ENCODE data around the gene GUCY1B1.
"Not testable (repeated sequence)": the region's sequence is repeated elsewhere in the genome, so short reads cannot be mapped to it uniquely, and the experiment has no call there.

Gene GUCY1B1

DNA sequence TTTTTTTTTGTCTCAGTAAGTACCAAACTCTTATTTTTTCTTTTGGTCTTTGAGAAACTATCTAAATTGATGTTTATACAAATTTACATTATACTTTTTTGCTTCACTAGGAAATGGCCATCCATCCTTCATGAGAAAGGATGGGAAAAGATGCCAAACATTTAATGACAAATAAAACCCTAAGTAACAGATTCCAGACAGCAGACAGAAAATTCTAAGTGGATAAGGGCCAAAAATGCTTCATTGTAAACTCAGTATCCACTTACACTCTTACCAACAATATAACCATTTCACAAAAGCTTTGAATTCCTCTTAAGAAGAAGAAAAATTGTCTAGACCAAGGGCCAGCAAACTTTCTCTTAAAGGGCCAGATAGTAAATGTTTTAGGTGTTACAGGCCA is 3.5 kb downstream of the GUCY1B1 start:
- no peak for DNase-seq

DNA sequence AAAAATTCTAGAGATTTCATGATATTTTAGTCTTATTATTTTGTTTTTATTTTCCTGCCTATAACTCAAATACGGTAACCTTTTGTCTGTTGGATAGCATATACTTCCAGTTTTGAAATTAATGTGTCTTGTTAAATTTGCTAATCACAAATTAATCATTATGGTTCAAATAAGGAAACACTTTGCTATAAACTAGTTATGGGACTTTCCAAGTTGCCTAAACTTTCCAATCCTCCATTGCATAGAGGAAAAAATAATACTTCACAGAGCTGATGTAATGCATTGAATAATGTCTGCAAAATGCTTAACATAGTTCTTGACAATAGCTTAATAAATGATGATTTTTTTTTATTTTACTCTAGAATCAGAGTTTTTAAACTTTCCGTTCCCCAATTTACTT is 4.7 kb downstream of the GUCY1B1 start:
- DNase-seq, result no peak

DNA sequence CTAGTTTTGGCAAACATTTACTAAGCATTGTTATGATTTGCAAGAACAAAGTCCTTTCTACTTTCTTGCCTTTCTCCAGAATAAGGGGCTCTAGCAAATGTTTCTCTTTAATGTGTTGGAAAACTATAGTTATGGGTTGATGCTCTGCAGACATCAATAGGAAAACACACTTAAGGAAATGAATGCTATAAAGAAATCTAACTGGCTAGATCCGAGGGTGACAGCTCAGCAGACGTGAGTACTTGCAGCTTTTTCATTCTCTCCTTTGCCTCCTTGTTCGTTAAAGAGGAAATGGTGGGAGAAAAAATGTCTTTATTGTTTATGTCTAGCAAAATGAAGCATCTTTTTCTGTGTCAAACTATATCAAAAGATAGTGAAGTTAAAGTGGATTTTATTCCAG is 6.3 kb downstream of the GUCY1B1 start:
- no peak for DNase-seq

DNA sequence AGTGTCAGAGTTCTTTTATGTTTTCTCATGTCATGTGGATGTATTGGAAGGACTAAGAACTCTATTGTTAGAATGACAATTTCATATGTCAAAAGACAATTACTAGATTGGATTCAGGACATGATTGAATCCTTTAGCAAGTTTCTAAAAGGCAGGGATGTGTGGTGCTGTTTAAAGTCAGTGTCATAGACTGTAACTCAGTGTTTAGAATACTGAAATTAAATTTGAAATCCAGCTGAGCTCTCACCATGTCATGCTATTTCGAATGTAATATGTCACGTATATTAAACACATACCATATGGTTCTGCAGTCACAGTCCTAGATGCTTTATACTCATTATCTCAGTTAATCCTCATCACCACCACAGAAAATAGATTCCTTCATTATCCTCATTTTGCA is 7.8 kb downstream of the GUCY1B1 start:
- no peak for DNase-seq

DNA sequence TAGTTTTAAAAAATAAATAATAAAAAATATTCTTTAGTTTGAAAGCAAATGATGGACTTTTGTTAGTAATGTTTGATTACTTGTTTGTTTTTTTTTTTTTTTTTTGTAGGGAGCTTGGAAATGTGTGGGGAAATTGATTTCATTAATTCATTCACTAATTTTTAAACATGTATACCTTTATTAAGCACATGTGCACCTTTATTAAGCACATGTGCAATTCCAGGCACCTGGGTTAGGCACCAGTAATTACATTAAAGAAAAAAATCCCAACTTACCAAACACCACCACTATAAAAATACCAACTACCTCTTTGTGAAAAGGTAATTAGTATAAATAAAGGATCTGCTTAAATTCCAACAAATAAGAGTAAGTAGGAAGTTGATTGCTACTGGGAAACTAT is 9.5 kb downstream of the GUCY1B1 start:
- DNase-seq, result no peak

DNA sequence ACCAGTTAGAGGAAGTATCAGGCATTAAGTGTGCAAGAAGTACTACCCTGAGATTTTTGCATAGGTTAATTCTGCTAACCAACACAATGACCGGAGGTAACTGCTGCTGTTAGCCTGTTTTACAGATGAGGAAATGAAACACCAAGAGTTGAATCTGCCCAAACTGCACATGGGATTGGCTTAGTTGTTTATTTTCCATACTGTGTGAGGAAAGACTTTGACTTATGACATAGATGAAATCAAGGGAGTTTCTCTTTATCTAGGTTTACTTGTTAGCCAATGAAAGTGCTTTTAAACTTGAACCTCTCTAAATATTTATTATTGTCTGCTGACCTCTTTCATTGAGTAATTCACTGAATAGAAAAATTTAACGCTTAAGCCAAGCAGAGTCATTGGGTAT is 10.3 kb downstream of the GUCY1B1 start:
- DNase-seq, result no peak

DNA sequence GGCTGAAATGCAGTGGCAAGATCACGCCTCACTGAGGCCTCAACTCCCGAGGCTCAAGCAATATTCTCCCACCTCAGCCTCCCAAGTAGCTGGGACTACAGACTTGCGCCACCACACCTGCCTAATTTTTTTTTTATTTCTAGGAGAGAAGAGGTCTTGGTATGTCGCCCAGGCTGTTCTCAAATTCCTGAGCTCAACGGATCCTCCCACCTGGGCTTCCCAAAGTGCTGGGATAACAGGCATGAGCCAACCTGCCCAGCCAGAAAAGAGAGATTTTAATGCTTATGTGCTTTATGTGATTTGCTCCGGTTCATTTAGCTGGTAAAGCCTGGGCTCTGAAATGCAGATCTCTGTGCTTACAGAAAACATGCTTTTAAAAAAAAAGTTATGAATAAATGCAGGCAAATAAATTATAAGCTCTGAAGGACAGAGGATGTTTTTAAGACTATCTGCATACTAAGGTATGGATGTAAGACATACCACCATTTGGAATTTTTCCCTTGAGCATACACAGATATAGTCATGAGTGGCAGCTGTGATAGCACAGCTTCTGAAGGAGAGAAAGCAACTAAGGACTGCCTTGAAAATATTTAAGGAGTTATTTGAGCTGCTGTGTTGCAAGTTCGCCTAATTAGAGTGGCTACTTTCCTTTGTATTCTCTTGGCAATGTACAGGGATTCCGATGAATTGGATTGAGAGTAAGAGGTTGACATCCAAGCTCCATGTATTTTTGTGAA is 13.8 kb downstream of the GUCY1B1 start:
- no peak for DNase-seq

DNA sequence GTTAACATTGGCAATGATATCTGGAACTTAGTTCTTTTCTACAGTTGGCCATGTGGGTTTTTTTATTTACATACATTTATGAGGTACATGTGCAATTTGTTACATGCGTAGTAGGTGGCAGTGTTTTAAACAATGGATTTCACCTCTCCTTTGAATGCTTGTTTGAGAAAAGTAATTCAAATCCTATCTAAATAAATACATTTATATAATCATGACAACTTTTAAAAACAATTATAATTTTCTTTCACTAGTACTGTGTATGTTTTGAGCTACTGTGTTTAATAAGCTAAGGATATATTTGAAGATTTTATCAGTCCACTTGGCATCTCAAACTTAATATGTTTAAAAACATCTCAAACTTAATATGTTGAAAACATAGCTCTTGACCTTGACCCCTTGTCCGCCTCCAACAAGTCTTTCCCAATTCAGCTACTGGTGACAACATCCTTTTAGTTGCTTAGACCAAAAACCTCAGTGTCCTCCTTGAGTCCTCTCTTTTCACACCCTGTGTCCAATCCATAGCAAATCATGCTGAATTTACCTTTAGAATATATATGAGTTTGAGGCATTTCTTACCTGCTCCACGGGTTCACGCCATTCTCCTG is 14.5 kb downstream of the GUCY1B1 start:
- DNase-seq, result no peak

DNA sequence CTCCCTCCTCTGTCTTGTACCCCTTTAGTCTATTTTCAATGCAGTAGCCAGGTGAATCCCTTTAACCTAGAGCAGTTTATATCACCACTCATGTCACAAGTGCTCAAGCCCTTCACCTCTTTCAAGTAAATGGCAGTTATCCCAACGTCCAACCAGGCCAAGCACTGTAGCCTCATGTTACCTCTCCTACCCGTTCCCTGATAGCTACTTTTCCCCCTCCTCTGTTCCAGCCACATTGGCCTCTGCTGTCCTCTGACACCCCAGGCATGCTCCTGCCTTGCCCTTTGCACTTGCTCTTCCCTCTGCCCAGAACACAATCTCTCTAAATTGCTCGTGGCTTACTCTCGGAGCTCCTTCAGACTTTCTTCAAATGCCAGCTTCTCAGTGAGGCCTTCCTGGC is 15.2 kb downstream of the GUCY1B1 start:
- no peak for DNase-seq

DNA sequence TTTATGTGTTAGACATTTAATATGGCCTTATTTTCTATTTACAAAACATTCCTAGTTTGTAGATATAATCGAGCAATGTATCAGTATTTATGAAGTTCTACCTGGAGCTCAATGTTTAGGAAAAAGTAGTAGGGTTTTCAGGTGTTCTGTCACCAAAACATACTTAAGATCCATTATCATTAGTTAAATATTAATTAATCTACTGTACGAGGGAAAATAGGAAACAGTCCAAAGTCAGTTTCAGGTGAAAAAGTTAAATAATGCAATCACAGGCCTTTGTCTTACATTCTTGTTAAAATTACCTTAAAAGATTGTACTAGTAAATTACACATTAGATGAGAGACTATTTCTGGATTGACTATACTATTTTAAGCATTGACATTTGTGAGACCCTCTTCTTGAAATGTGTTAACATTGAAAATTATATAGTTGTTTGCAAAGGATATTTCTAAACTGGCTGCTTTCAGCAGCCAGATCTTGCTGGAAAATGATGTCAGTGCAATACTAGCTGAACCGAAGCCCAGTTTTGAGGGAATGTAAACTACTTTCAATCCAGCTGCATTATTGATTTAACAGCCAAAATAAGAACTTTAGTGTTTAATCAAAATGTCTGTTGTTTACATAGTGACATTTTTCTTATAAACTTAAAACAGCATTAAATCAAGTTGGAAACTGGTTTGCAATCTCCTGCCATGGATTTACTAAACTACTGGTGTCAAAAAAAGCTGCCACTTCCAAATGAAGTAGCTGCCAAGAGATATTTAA is 19.3 kb downstream of the GUCY1B1 start:
- no peak for DNase-seq

DNA sequence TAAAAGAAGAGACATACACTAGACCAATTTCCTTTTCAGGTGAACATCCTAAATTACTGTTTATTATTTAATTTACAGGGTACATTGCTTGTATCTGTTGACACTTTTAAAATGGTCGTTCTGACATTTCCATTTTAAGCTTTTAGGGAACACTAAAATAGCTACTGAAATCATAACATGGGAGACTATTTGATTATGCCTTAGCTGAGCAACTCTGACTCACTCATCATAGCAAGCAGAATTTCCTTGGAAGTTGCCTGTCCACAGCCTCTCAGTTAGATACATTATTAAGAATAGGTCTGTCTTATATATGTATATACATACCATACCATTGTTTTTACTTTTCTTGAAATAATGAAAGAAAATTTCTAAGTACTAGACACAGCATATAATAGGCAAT is 22.0 kb downstream of the GUCY1B1 start:
- no peak for DNase-seq

DNA sequence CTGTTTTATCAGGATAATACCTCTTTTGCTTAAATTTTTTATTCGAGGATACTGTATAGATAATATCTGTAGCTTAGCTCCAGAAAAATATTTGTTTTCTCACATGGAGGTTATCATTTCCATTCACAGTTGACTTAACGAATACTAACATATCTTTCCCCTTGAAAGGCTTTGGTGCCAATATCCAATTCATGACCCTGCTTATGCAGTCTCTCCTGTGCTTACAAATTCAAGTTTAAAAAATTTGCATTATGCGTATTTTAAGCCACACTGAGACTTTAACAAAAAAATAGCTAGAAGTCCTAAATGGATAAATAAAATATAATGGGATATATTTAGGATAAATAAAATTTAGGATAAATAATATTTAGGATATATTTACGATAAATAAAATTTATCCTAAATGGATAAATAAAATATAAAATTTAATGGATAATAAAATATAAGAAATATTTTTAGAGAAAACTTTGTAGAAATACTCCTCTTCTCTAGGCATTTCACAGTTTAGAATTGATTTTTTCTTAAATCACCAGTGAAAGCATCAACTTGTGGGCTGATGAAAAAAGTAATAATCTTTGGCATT is 22.5 kb downstream of the GUCY1B1 start:
- no peak for DNase-seq

DNA sequence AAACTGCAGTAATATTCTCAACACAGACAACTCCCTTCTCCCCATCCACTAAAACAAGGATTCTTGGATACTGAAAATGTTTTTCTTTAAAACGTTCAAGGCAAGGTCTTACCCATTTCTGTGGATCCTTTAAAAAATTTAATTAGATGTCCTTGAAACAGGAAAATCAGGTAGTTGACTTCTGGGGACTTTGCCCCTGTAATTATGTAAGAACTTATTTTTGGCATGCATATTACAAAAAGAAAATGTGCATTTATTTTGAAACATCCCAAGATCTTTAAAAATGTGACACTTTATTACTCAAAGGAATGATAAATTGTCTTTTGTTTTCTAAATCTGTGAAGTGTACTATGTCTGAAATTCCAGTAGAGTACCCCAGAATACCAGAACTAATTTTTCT is 25.8 kb downstream of the GUCY1B1 start:
- no peak for DNase-seq

DNA sequence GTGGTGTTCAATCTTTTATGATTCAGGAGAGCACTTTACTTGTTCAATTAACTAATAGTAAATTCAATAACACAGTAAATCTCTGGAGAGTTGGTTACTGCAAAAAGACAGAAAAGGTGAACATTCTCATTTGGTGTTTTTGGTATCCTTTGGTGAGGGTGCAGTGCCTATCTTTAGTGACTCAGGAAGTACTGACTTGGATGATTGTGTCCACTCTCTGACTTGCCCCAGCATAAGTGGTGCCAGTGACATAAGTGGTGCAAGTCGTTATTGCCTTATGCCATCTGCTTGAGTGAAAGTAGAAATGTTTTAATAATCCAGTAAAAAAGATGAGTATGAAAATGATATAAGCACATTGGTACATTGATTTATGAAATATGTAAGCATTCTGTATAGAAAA is 27.0 kb downstream of the GUCY1B1 start:
- DNase-seq, result no peak

DNA sequence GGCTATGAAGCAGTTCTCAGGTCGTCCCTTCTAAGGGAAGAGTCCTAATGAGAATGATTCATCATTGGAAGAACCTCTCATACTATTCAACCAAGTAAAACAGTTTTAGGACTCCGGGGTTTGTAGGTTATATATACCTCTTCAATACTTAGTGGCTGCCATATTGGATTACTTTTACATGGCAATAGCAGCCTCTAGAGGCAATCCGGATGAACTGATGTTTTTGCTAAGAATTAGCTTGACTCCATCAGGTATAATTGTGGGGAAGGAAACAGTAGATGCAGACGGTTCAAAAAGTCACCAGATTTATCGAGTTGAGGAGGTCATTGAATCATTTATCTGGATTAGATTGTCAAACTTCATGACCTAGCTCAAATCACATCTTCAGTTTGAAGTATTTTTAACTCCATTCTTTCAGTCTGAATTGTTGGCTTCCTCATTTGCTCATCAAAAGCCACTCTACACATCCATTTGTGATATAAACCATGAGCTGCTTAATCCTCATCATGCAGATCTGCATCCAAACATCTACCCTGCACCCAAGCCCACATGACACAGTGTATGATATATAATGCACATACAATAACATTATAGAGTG is 28.4 kb downstream of the GUCY1B1 start:
- peak in 1 of 2 donors; percentile 59 for DNase-seq

DNA sequence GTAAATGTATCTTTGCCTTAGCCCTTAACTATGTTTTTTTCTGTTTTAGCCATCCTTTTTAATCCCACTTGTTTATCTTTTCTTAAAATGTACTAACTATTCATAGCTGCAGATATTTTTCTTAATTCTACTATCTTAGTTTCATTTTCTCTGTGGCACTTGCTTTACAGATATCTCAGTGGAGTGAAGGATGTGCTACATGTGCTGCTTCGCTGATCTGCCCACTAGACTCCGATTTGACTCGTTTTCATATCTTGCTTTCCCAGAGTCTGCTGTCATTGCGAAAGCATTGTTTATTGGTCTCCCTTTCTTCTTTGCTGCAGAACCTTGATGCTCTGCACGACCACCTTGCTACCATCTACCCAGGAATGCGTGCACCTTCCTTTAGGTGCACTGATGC is 30.6 kb downstream of the GUCY1B1 start:
- no peak for DNase-seq

DNA sequence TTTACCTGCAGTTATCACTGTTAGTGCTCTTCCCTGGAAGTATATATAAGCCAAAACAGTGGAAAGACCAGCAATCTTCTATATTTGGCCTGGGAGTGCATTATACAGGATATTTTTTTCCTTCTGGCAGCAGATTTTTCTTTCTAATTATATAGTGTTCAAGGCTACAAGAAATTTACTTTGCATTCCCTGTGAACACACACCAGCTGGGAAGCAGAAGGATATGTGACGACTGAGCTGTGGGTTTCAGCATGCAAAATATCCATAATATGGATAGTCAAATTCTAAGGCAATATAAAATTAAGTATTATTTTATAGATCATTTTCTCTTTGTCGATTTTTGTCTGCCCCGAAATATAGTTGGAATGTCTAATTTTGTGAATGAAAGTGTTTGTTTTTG is 31.2 kb downstream of the GUCY1B1 start:
- DNase-seq, result no peak

DNA sequence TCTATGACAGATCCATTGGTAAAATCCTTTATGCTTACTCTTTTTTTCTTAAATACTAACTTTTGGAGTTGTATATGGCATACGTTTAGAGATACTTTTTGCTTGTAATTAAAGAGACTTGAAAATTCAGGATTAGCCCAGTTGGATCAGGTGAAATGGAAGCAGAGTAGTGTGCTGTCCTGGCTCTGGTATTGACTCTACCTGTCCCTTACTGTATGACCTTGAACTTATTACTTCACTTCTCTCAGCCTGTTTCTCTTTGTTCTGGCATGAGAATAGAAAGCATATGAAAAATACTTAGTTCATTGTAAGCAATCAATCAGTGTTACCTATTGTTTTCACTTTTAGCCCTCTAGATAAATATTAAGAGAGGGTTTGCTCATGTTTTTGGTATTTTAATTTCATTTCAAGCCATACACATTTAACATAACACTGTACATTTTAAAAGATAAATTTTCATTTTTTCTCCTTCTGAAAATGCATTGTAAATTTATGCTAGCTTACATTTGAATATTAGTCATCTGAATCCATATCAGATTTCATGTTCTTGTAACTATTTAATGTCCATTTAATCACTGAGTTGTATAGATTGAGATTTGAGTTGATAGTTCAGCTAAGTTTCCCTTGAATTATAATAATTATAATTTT is 35.9 kb downstream of the GUCY1B1 start:
- no peak for DNase-seq

DNA sequence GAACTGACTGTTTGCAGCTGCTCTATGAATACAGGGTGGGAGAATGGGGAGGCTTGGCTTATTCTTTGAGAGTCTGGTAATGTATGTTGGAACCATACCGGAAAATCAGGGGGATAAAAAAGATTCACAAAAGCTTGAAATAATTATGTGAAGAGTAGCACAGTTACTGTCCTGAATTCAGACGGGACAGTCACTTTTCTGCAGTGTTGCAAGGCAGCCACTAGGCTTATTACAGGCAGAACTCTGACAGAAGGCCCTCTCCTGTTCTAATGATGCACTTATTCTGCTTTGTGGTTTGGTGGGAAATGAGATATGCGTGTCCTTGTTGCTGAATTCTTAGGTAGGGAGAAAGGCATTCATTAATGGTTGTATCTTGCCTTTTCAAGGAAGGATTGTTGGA is 37.2 kb downstream of the GUCY1B1 start:
- DNase-seq, result no peak

DNA sequence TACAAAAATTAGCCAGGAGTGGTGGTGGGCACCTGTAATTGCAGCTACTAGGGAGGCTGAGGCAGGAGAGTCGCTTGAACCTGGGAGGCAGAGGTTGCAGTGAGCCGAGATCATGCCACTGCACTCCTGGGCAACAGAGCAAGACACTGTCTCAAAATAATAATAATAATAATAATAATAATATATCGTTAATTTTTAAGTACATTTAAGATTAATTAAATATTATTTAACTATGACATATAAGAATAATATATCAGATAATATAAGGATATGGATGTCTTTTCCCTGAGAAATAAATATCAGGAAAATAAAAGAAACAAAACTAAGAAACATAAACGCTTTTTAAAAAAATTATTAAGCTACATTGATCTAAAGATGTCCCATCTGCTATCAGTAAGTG is 38.8 kb downstream of the GUCY1B1 start:
- DNase-seq, result not testable (repeated sequence)

DNA sequence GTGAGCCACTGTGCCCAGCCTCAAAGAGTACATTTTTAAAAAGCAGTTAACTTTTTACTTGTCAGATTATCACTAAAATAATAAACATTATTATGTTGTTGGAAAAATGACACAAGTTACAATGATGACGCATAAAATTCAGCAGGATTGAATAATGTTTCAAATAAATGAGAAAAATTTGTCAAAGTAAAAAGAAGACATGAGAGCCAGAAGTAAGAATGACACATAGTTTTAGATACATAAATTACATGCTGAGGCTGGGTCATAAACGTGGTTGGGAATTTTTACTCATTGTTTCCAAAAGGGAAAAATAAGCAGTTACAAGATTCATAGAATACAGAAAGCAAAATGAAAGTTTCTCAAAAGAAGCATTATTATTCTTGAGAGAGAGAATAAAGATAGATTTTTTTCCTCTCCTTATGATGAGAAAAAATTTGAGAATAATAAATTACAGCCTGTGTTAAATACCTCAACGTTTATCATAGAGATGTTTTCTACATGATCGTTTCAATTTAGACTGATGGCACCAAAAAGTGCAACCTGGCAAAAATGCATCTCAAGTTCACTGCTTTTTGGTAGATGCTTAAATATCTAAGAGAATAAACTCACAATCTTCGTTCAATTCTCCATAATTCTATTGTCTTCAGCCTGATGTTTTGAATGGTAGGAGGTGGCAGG is 40.4 kb downstream of the GUCY1B1 start:
- DNase-seq, result no peak

DNA sequence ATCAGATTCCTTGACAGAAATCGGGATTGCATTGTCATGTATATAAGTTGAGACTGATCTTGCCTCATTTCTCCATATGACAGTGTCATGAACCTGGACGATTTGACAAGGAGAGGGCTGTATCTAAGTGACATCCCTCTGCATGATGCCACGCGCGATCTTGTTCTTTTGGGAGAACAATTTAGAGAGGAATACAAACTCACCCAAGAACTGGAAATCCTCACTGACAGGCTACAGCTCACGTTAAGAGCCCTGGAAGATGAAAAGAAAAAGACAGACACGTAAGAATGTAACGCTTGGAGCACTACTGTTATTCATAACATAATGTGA is 40.9 kb downstream of the GUCY1B1 start:
- DNase-seq, result no peak

All from hippocampal formation (tissue), 2 donors.